ENCODE results near the gene PRKD3. TPM values are rescaled to one million over a fixed set of nuclear protein-coding genes. Genes with fewer than 3 reads are reported as not detected.

The PRKD3 gene
- total RNA-seq = 47.9 and 50.1 TPM in 2 replicates

GRCh38 chr2:37324786-37325624, at the start of gene PRKD3:
Gene PRKD3, minus strand, starts transcription at chr2:37324833. Its CDS starts 8,309 bp downstream, at chr2:37316524.

DNA sequence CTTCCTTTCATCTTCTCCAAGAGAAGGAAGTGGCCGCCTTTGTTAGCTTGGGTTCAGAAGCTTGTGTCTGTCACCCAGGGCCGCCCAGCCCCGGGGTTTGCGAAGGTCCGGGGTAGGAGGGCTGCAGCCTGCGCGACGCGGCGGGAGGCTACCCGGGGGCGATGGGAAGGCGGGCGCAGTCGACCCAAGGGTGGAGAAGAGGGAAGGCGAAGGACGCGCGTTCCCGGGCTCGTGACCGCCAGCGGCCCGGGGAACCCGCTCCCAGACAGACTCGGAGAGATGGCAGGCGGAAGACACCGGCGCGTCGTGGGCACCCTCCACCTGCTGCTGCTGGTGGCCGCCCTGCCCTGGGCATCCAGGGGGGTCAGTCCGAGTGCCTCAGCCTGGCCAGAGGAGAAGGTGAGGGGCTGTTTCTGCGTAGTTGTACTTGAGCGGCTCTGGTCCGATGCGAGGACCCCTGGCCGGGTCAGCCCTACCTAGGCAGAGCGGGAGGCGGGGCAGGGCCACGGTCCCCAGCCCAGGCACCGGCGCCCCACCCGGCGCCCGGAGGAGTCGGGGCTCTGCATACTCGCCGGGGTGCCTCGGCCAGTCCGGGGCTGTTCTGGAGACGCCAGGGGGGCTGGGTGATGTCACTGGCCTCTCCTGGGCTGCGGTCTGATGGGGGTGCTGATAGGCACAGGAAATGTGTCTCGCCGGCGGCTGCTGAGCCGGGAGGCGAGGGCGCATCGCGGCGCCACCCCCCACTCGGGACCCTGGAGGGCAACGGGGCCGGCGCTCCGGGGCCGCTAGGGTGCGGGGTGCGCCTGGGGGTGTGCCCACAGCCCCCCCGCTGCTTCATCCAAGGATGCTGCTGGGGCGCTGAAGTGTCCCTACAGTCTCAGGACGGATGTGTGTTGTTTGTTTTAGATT, 20.1 kb upstream of the PRKD3 start, which contains the start of gene QPCT:
QPCT (plus strand) TSS at position 178 of the 909 bp plus-strand sequence; CDS start at position 280, 102 bp downstream.

Other genes with a start within 250 kb of the PRKD3 start
- gene HEATR5B, start 240.5 kb downstream of the PRKD3 start, total RNA-seq = 14.4 and 17.0 TPM in 2 replicates
- gene GPATCH11, start 240.3 kb downstream of the PRKD3 start, total RNA-seq = 4.1 and 5.3 TPM in 2 replicates
- gene EIF2AK2, start 167.9 kb downstream of the PRKD3 start, total RNA-seq = 19.3 and 22.7 TPM in 2 replicates
- gene SULT6B1, start 136.2 kb downstream of the PRKD3 start, total RNA-seq = not detected in 2 replicates
- gene CEBPZOS, start 128.3 kb downstream of the PRKD3 start, total RNA-seq = 9.1 and 9.4 TPM in 2 replicates
- 40.1 and 56.1 TPM in 2 replicates for gene CEBPZ, start 93.2 kb downstream of the PRKD3 start, total RNA-seq
- 13.7 and 13.9 TPM in 2 replicates for gene NDUFAF7, start 93.2 kb downstream of the PRKD3 start, total RNA-seq
- gene QPCT, start 19.8 kb upstream of the PRKD3 start, total RNA-seq = 4.0 and 9.5 TPM in 2 replicates